Heart right ventricle (tissue), 16 donors: ENCODE results near the gene DUSP28. TPM values are rescaled to one million over a fixed set of nuclear protein-coding genes. Genes with fewer than 3 reads are reported as not detected.
A peak's percentile ranks its signal among the peaks of the same experiment; 100 is the strongest.

ENCODE experiments used
- ATAC-seq, 8 donors: fragments of 200-7000 bp; cut with Tn5 transposase; one replicate each; pipeline ENCODE4 v1.9.1; 2020; ENCODE audit warnings: mild to moderate bottlenecking in 8 of 8, moderate library complexity in 8 of 8, moderate number of reproducible peaks in 1 of 8
- DNase-seq, 2 donors: peaks; one replicate each; pipeline ENCODE4 v3.0.0-alpha.2; 2020
- H3K27ac ChIP-seq, 10 donors: fragments of 200-600 bp; sonication (generic) in 2 of 10; one replicate each; pipeline versions ENCODE4 v1.5.0 to v1.8.0; 2020 to 2022; ENCODE audit warnings: mild to moderate bottlenecking in 3 of 10
- H3K27me3 ChIP-seq, 7 donors: fragments of 200-600 bp; one replicate each; pipeline ENCODE4 v1.8.0; 2021 to 2022; ENCODE audit warnings: mild to moderate bottlenecking in 2 of 7
- H3K36me3 ChIP-seq, 9 donors: fragments of 200-600 bp; sonication (generic) in 1 of 9; one replicate each; pipeline versions ENCODE4 v1.5.0 to v1.8.0; 2020 to 2022; ENCODE audit warnings: mild to moderate bottlenecking in 2 of 9
- H3K4me1 ChIP-seq, 9 donors: fragments of 200-600 bp; sonication (generic) in 1 of 9; one replicate each; pipeline versions ENCODE4 v1.5.0 to v1.8.0; 2020 to 2022; ENCODE audit warnings: mild to moderate bottlenecking in 4 of 9
- H3K4me3 ChIP-seq, 10 donors: fragments of 200-600 bp; sonication (generic) in 2 of 10; one replicate each; pipeline versions ENCODE4 v1.5.0 to v1.8.0; 2020 to 2022; ENCODE audit warnings: mild to moderate bottlenecking in 7 of 10, moderate library complexity in 2 of 10
- H3K9me3 ChIP-seq, 11 donors: fragments of 200-600 bp in 10 of 11; sonication (generic) in 2 of 11; one replicate each; pipeline versions ENCODE4 v1.5.0 to v1.8.0; 2013 to 2022; ENCODE audit warnings: mild to moderate bottlenecking in 2 of 11, control low read depth in 1 of 11, moderate library complexity in 1 of 11
- CTCF ChIP-seq, 9 donors: fragments of 200-600 bp; sonication (generic) in 2 of 9; IDR thresholded peaks; one replicate each; pipeline versions ENCODE4 v1.5.0 to v1.8.0; 2021 to 2022; ENCODE audit warnings: antibody characterized with exemption in 9 of 9, mild to moderate bottlenecking in 5 of 9, moderate library complexity in 1 of 9
- WGBS, 2 donors: extraction: QIAGEN DNeasy Blood & Tissue Kit; methylation state at CpG; one replicate each; pipeline ENCODE4 v1.1.7; 2013; ENCODE audit warnings: inconsistent platforms in 1 of 2; 5-methylcytosine and 5-hydroxymethylcytosine counted together
- intact Hi-C, 10 donors: fragments of 100-400 bp; cut with DNase I; formaldehyde crosslinking; loops; one replicate each; pipeline versions ENCODE4 v1.11.1 to v1.14.2; 2022
- polyA plus RNA-seq, 2 donors: library from polyadenylated mRNA; stranded (reverse); fragments of 200-250 nt; gene quantifications; one replicate each; pipeline ENCODE4 v1.2.3, GENCODE V29; 2013
- total RNA-seq, 10 donors: library from RNA; stranded (reverse); fragmentation: NEBNext Ultra II Directional in 3 of 10; extraction: Animal tissue kit (Norgen Biotek cat#: 25700) in 3 of 10; gene quantifications; one replicate each; pipeline versions ENCODE4 v1.2.1 to v1.2.4, GENCODE V29; 2021 to 2023
- donor health status: Arrhythmogenic right ventricular cardiomyopathy.
- donor health status: ischemic (EF 13 %, LVEDD 7.1; RV severe dilation, severe dysfunction).
- donor health status: healthy with polysubstance abuse.
- donor health status: DM: no; HTN: yes; CAD: no.
- donor health status: DM: no; HTN: no; CAD: no.
- donor health status: ischemic (EF 25% LVEDD 6.9; RV normal size, moderate dysfunction).
- donor health status: ischemic (EF 25% LVEDD 5.7; RV mildly dilated, moderate dysfunction).
- donor health status: healthy.
- donor health status: DM: yes; HTN: yes; CAD: no.
- donor health status: Ischemic cardiomyopathy.
- donor health status: ischemic (EF 35%, LVEDD 5.7; RV mildly dilated, moderate dysfunction).
- donor health status: nonischemic (EF 11% LVEDD 7.7; RV severe dilation, severe dysfunction).
- donor health status: DM: yes; HTN: yes; CAD: no.
- donor health status: PGD.
- donor health status: ischemic (EF 29% LVEDD 5.4; RV normal size, mild dysfunction).
- donor health status: nonischemic (EF 23%, LVEDD 6.1; RV moderate dilation, normal function).

The DUSP28 gene
- total and polyA plus RNA-seq, 12 donors = 4.7 to 22.1 (median 13.4) TPM

- no peak for DNase-seq
- Histone ChIP-seq H3K27ac (no peak overlapping the region), H3K9me3 (no peaks in the 10 kb centered on the region), H3K4me1 (peaks cover 0 to 11% (median 0%) of the 10 kb centered on the region in 9 donors), H3K36me3 (peaks cover 0 to 34% (median 0%) of the 10 kb centered on the region in 9 donors), H3K4me3 (no peak overlapping the region), H3K27me3 (no peaks in the 10 kb centered on the region)
- no peak for ATAC-seq
- 94 to 97% methylated on average over 11 of the region's 11 CpGs for WGBS, 2 donors
- no peak for TF ChIP-seq CTCF (IDR thresholded peaks at IDR 0.05)
- intact Hi-C loops = loop anchor here in 8 of 10 donors (5.0 to 10.0 kb wide), 7 partner anchors 190 to 333 kb away; no protein-coding TSS in a partner anchor
These were observed 48.1 kb upstream of the DUSP28 start for GRCh38 chr2:240512109-240512485.

GRCh38 chr2:240512666-240513535 is 47.3 kb upstream of the DUSP28 start:
- Histone ChIP-seq H3K36me3 (peaks cover 0 to 34% (median 0%) of the 10 kb centered on the region in 9 donors), H3K4me3 (no peak overlapping the region), H3K9me3 (no peaks in the 10 kb centered on the region), H3K27me3 (no peaks in the 10 kb centered on the region), H3K27ac (no peak overlapping the region), H3K4me1 (peaks cover 0 to 11% (median 0%) of the 10 kb centered on the region in 9 donors)
- ATAC-seq (peak in 1 of 8 donors; percentile 40), DNase-seq (no peak)
- 94 to 97% methylated on average over 21 of the region's 21 CpGs for WGBS, 2 donors
- no peak for TF ChIP-seq CTCF (IDR thresholded peaks at IDR 0.05)
- intact Hi-C loops = loop anchor here in 8 of 10 donors (5.0 to 10.0 kb wide), 7 partner anchors 189 to 332 kb away; no protein-coding TSS in a partner anchor

DNA sequence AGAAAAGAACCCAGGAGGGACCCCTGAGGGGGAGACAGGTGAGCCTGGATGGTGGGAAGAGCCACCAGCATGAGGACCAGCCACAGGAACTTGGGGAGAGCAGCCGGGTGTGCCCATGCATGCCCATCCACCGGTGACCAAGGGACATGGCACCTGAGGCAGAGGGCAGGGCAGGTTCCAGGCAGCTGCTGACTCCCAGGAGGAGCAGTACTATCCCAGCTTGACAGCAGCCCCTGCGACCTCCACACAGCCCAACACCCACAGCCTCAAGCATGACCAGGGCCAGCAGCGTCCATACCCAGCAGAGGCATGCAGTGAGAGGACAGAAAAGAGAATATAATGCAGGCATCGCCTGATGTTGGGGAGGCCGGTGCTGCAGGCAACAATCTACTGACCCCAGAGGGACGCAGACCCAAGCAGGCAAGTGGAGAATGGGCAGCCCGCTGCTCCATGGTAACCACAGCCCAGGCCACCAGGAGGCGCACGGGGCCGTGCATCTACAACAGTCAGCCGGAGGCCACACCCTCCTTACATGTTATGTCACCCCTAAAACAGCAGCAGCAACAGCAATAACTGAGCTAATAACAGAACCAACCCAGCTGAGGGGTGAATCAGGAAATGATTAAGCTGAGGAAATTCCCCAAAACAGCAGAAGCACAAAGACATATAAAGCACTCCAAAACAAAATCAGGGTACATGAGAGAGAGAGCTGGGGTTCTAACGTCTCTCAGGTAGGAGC is 46.4 kb upstream of the DUSP28 start:
- intact Hi-C loops = loop anchor here in 8 of 10 donors (5.0 to 10.0 kb wide), 7 partner anchors 189 to 331 kb away; no protein-coding TSS in a partner anchor

More for the DNA sequence above, 46.4 kb upstream of the DUSP28 start:
- H3K9me3 ChIP-seq = no peaks in the 10 kb centered on the region
- H3K4me1 ChIP-seq = peaks cover 0 to 11% (median 0%) of the 10 kb centered on the region in 9 donors
- peaks cover 0 to 30% (median 0%) of the 10 kb centered on the region in 9 donors for H3K36me3 ChIP-seq
- no peak overlapping the region for H3K4me3 ChIP-seq
- H3K27ac ChIP-seq = peak overlapping the region in 1 of 10 donors; percentile 51
- TF ChIP-seq CTCF (IDR thresholded peaks at IDR 0.05) = peak; percentile 66 to 96 (median 80)
- ATAC-seq (peak; percentile 84 to 97 (median 92)), DNase-seq (peak; percentile 71 to 81)
- peaks cover 0 to 2% (median 0%) of the 10 kb centered on the region in 7 donors for H3K27me3 ChIP-seq
- 39 to 40% methylated on average over 13 of the region's 13 CpGs for WGBS, 2 donors
